SK-MEL-5 (cell line): ENCODE data around the gene PPIP5K1. TPM values are rescaled to one million over a fixed set of nuclear protein-coding genes. Genes with fewer than 3 reads are reported as not detected.
"Not testable (repeated sequence)": the region's sequence is repeated elsewhere in the genome, so short reads cannot be mapped to it uniquely, and the experiment has no call there.

Experiments used
- DNase-seq: peaks from one replicate; pipeline ENCODE4 v3.0.0-alpha.2; 2016; ENCODE audit warnings: low read depth, low spot score
- in situ Hi-C: cut with HindIII; loops from 2 replicates; pipeline ENCODE4 v1.10.0; 2016; ENCODE audit warnings: low sequenced_read_pairs, high pct_unique_total_duplicates, low pct_unique_long_range_greater_than_20kb
- polyA plus RNA-seq, 2 experiments: library from polyadenylated mRNA; depleted of rRNA; stranded (reverse); fragments of >200 nt; gene quantifications; 2 replicates each; pipeline ENCODE4 v1.2.3, GENCODE V29; 2015
- total RNA-seq: library from RNA; depleted of rRNA; stranded (reverse); fragments of >200 nt; shearing (Covaris generic); gene quantifications from 2 replicates; pipeline ENCODE4 v1.2.3, GENCODE V29; 2014; rRNA removed

The PPIP5K1 gene
- total RNA-seq = 13.7 and 14.8 TPM in 2 replicates
- polyA plus RNA-seq (2015; cell fraction: cytosol; rRNA removed) = 12.5 and 22.8 TPM in 2 replicates
- polyA plus RNA-seq (2015; cell fraction: nucleus; rRNA removed) = 154 and 162 TPM in 2 replicates

DNA sequence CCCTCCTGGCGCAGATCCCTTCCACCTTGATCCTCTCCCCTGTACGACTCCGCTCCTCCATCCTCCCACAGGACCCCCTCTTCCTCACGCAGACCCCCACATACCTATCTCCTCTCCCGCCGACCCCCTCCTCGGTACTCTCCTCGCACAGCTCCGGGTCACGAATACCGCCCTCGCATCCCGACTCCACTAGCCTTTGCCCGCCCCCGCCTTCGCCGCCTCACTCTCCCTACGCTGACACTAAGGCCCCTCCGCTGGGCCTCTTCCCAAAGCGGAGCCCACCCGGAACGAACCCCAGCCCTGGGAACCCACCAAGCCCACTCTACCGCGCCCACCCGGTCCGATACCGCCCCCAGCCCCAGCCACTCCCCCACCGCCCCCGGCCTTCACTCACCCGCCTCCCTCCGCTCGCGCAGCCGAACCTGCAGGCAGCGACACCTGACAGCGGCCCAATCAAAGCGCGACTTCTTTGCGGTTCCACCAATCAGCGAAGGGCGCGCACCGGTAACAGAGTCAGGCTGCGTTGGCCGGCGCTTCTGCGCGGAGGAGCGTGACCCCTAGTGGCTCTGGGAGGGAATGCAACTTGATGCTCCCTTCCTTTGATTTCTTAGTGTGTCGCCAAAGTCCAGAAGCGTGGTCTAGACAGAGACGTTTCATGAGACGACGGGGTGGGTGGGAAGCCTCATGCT, at the start of gene PPIP5K1:
PPIP5K1 (minus strand) TSS at position 431 of the 689 bp plus-strand sequence. CDS start 5,704 bp downstream, outside the sequence.
- in situ Hi-C loops, DNase-seq: not testable (repeated sequence)

DNA sequence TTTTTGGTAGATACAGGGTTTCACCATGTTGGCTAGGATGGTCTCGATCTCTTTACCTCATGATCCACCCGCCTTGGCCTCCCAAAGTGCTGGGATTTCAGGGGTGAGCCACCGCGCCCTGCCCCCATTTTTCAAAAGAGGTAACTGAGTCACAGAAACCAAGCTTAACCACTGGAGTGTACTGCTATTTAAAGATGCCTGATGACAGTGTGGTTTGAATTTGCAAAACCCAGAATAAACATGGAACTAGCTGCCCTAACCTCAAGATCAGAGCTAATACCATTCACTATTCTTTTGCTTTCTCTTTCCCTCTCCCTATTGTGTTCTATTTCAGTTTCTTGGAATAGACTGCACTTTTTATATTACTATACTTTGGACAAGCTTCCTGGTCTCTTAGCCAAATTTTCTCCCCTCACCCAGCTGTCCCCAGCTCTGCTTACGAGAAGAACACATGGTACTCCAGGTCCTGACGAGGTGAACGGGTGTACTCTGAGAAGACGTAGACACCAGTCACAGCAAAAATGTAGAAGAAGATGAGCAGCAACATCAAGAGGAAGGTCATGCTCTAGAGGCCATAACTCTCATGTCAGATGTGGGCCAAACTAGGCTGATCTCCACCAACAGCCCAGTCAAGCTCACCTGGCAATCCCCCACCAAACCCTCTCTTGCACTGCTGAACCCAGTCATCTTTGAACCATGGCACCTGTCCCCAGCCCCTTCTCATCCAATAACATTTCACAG, 48.6 kb upstream of the PPIP5K1 start:
- not testable (repeated sequence) for DNase-seq

DNA sequence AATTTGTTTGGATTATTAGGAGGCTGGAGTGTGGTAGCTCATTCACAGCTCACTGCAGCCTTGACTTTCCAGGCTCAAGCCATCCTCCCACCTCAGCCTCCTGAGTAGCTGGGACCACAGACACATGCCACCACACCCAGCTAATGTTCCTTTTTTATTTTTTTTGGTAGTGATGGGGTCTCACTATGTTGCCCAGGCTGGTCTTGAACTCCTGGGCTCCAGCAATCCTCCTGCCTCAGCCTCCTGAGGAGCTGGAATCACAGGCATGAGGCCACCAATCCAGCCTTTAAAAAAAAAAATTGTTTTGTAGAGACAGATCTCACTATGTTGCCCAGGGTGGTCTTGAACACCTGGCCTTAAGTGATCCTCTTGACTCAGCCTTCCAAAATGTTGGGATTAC, 36.9 kb upstream of the PPIP5K1 start:
- in situ Hi-C loops, DNase-seq: not testable (repeated sequence)

More for the DNA sequence above, 48.6 kb upstream of the PPIP5K1 start:
- in situ Hi-C loops = not testable (repeated sequence)

DNA sequence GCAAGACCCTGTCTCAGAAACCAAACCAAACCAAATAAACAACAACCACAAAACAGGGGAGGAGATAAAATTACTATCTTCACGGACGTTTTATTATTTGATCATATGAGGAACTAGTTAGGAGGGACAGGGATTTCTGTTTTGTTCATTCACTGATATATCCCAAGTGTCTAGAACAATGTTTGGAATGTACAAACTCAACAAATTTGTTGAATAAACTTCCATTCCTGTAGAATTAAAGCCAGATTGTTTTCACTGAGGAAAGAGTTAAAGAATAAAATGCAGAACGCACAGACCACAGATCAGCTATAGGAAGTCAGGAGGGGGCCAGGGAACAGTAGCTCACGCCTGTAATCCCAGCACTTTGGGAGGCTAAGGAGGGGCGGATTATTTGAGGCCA, 35.1 kb upstream of the PPIP5K1 start:
- in situ Hi-C loops = no loop called here
- DNase-seq = no peak

DNA sequence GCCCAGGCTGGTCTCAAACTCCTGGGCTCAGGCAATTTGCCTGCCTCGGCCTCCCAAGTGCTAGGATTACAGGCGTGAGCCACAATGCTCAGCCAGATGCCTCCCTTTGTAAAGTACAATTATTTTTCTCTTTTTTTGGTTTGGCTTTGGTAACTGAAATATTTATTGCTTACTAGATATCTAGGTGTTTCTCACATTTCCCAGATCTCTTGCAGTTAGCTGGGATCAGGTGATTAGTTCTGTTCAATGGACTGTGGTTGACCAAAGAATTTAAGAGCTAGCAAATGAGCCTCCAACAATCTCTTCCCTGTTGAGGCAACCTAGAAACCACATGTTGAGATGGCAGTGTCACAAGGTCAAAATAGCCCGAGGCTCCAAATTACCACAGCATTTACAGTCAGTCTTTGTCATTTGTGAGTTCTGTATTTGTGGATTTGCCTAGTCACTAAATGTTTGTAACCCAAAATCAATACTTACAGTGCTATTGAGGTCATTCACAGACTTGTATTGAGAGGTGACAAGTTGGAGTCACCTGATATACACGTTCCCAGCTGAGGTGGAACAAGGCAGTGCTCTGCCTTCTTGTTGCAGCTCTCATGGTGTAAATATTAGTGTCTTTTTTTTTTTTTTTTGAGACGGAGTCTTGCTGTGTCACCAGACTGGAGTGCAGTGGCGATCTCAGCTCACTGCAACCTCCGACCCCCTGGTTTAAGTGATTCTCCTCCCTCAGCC, 32.2 kb upstream of the PPIP5K1 start:
- peak; percentile 90 for DNase-seq
- in situ Hi-C loops = not testable (repeated sequence)

DNA sequence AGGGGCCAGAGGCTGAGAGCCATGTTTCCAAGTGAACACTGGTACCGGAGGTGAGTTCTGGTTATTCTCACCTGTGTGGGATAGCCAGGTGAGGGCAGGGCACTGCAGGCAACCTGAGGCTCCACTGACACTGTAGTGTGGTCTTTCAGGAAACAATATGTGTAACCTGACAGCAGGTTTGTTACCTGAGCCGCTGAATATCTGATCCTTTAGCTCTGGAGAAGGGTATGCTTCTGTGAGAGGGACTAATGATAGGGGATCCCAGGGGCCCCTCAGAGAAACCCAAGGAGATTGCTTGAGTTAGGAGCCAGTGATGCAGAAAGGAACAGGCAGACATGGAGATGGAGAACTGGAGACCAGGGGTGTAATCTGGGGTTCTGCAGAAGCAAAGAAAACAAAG, 28.7 kb upstream of the PPIP5K1 start, which contains the start of gene STRC:
STRC (minus strand) TSS at position 101 of the 400 bp plus-strand sequence; CDS start at position 23, 78 bp downstream.
- in situ Hi-C loops, DNase-seq: not testable (repeated sequence)

DNA sequence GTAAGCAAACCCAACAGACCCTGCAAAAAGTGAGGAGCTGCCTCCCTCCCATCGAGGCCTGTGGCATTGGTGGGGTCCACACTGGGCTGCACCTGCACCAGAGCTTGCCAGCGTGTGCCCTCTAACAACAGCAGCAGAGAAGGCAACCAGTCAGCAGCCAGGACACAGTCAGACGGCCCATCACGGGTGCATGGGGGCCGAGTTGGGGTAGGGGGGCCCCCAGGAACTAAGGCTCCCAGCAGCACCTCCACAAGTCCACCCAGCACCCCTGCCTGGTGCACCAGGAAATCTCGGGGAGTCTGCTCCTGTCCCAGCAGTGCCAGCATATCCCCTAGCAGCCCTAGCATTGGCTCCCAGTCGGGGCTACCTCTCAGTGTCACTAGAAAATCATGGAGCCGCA, 27.7 kb upstream of the PPIP5K1 start:
- in situ Hi-C loops, DNase-seq: not testable (repeated sequence)

DNA sequence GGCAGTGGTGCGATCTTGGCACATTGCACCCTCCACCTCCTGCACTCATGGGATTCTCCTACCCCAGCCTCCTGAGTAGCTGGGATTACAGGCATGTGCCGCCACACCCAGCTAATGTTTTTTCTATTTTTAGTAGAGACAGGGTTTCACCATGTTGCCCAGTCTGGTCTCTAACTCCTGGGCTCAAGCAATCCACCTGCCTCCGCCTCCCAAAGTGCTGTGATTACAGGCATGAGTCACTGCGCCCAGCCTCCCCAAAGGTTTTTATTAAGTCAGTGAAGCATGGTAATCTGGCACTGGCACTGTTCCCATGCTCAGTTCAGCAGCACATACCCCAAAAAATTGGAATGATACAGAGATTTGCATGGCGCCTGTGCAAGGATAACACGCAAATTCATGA, 12.2 kb upstream of the PPIP5K1 start:
- not testable (repeated sequence) for DNase-seq

DNA sequence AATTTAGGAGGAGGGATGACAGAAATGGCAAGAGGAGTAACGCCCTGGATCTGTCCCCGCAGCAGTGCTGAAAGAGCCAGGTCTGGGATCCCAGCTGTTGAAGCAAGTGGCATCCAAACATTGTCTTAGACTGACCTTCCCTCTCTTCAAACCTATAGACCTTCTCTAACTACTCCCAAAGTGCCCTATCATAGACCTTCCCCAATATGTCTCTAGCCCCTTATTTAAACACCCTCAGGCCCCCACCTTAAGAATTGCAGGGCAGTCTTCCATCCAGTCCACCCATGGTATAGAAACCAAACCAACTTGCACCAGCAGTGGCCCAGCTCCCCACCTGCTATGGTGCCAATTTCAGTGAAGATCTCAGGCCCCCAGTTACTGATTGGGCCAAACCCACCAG, 10.2 kb upstream of the PPIP5K1 start:
- in situ Hi-C loops, DNase-seq: not testable (repeated sequence)

More for the DNA sequence above, 12.2 kb upstream of the PPIP5K1 start:
- in situ Hi-C loops = not testable (repeated sequence)

DNA sequence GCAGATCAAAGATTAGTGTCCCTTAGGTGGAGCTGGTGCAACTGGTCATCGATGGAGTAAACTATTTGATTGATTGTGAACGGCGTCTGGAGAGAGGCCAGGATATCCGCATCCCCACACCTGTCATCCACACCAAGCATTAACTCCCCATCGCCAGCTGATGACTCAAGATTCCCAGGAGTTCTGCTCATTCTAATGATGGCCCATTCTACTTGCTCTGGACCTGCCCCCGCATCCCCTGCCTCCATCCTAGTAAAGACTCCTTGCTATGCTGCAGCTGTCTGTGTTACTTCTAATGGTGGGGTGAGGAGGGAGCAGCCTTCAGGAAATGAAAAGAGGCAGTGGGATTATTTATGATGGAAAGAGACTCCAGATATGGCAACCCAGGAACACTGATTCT, 9.1 kb upstream of the PPIP5K1 start:
- in situ Hi-C loops, DNase-seq: not testable (repeated sequence)

DNA sequence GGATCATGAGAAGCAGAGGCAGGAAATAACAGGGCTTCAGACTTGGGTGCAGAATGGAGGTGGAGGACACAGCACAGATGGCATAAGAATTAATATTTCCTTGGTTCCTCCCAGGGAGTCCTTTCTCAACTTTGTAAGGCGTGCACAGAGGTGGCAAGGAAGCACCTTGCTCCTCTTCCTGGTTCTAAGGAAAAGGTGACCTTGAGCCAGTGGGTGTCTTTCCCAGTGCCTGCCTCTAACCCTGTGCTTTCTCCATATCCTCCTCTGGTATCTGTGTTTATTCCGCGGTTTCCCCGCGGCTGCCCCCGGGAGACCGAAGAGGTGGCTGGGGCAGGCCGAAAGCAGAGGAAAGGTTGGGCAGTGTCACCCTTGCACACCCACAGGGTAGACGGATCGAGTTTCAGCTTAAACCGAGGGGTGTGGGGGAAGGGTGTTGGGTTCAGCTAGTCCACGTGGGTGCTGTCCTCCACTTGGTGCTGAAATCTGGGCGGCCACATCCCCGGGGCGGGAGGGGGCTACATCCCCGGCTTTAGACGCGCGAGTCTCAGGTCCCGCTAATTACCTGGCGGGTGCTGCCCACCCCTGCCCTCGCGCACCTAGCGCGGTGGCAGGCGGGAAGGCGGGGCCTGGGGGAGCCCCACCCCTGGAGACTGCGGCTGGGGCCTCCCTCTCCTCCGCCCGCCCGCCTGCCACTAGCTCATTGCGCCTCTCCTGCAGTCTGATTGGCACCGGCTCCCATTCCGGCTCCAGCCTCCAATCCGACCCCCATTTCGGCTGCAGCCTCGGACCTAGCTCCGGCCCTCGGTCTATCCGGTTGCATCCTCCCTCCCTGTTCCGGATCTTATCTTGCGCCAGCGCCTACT, 3.6 kb upstream of the PPIP5K1 start, which contains the start of gene CKMT1B:
CKMT1B (plus strand) TSS at position 700 of the 863 bp plus-strand sequence. CDS start 192 bp downstream, outside the sequence.
- in situ Hi-C loops, DNase-seq: not testable (repeated sequence)

DNA sequence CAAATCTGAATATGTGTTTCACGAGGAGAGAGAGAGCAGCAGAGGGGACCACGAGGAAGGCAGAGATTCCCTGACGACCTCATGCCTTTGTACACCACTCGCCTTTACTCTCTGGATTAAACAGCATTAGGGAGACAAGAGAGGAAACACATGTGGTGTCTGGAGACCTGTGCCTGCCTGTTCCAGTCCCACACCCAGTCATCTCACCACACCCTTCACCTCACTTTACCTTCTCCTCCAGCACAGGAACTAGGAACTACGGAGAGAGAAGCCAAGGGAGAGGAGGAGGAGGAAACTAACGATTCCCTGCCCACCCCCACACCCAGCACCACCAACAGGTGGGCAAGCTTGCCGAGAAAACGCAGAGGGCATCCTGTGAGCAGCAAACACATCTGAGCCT, 2.8 kb upstream of the PPIP5K1 start:
- DNase-seq, in situ Hi-C loops: not testable (repeated sequence)

DNA sequence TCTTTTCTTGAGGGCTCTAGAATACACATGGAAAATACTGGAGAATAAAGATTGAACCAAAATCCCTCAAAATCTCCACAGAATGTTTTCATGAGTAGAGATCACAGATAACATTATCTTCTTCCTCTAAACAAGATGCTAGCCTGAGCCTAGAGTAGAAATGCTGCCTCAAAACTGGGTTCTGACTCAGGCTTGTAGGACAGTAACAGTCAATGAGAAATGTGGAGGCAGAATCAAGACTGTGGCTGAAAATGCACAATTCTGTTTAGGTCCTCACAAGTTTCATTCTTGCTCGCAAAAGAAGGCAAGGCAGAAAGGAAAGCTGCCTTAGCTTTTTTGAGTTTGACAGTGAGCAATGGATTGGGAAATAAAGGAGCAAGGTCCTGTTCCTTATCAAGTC, 15.4 kb downstream of the PPIP5K1 start:
- DNase-seq, in situ Hi-C loops: not testable (repeated sequence)

DNA sequence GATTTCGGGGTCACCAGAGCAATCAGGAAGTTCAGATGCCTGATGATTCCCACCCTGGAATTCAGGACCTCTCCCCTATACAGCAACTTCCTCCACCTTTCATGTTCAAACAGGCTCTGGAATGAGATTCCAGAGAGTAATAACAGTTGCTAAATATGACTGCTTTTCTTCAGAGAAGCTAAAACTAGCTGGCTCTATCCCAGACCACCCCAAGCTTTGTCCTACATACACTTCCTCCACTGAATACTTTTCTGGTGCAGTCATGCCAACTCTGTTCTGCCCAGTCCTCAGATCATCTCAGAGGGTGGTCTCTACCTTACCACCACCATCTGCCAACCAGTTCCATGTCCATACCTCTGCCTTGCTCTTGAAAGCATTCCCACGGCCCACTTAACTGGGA, 23.4 kb downstream of the PPIP5K1 start:
- in situ Hi-C loops, DNase-seq: not testable (repeated sequence)

DNA sequence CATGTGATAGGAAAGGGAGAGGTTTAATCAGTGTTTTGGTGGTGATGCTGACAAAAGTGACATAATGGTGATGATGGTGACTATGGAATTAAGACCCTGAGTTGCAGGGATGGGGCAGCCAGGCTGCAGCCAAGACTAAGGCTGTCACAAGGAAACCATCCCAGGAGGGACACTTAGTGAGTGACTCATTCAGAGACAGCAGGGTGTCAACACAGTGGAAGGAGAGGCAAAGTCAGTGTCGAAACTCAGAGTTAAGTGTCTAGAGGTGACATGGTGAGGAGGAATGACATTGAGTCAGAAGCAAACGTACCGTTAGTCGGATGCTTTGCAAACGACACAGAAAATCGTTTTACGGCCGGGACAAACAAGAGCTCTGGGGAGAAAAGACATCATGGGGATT, 26.2 kb downstream of the PPIP5K1 start:
- DNase-seq, in situ Hi-C loops: not testable (repeated sequence)

DNA sequence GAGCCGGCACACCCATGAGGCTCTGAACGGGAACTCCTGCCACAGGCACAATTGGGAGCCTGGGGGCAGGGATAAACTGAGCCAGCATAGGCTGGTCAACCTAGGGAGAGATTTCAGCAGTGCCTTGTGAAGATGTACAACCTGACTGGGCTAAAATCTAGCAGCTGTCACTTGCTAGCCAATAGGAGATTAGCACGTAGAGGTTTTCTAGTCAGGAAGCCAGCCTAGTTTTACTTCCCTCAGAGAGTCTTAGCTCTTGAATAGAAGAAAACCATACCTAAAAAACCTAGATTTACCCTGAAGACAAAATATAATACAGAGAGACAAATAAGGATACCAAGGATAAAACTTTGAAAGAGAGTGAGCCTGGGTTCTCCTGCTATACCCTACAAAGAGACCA, 27.3 kb downstream of the PPIP5K1 start:
- in situ Hi-C loops, DNase-seq: not testable (repeated sequence)

DNA sequence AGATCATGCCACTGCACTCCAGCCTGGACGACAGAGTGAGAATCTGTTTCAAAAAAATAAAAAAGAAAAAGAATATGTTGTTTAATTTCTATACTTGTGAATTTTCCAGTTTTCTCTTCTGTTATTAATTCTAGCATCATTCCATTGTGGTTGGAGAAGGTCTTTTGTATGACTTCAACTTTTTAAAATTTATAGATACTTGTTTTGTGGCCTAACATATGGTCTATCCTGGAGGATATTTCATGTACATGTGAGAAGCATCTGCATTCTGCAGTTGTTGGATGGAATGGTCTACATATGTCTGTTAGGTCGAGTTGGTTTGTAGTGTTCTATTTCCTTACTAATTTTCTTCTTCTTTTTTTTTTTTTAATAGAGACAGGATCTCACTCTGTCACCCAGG, 37.0 kb downstream of the PPIP5K1 start:
- DNase-seq = no peak
- in situ Hi-C loops = no loop called here
